Stimulated activated CD8-positive, alpha-beta memory T cell treated with anti-CD3 and anti-CD28 coated beads, Interleukin-2, amount 100 ng/mL, for 1 hour (primary cell): ENCODE results near the gene NFIA.
A peak's percentile ranks its signal among the peaks of the same experiment; 100 is the strongest.
"Not testable (repeated sequence)": the region's sequence is repeated elsewhere in the genome, so short reads cannot be mapped to it uniquely, and the experiment has no call there.

Experiments used
- DNase-seq, 2 donors: peaks; one replicate each; pipeline ENCODE4 v3.0.0-alpha.2; 2020; ENCODE audit warnings: low read depth in 2 of 2

Gene NFIA

GRCh38 chr1:61058483-61059245 is 23.7 kb upstream of the NFIA start:
- DNase-seq: no peak

DNA sequence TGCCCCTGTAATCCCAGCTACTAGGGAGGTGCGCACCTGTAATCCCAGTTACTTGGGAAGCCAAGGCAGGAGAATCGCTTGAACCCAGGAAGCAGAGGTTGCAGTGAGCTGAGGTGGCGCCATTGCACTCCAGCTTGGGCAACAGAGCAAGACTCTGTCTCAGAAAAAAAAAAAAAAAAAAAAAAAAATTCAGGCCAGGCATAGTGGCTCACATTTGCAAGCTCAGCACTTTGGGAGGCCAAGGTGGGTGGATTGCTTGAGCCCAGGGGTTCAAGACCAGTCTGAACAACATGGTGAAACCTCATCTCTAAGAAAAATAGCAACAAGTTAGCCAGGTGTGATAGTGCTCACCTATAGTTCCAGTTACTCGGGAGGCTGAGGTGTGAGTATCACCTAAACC is 20.8 kb upstream of the NFIA start:
- not testable (repeated sequence) for DNase-seq

DNA sequence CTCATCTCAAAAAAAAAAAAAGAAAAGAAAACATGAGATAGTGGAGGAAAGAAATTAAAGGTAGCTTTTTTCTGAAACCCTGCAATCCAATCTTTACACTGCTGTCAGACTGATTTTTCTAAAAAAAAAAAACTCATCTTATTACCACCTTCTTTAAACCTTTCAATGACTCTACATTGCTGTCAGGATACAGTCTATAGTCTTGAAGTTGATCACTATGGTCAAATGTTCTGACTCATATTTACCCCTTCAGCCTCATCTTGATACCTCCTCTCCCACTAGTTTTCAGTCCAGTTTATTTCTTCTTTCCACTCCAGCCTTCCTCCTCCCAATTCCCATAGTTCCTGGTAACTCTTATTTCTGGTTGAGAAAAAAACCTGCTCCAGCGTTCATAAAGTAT is 17.7 kb upstream of the NFIA start:
- no peak for DNase-seq

DNA sequence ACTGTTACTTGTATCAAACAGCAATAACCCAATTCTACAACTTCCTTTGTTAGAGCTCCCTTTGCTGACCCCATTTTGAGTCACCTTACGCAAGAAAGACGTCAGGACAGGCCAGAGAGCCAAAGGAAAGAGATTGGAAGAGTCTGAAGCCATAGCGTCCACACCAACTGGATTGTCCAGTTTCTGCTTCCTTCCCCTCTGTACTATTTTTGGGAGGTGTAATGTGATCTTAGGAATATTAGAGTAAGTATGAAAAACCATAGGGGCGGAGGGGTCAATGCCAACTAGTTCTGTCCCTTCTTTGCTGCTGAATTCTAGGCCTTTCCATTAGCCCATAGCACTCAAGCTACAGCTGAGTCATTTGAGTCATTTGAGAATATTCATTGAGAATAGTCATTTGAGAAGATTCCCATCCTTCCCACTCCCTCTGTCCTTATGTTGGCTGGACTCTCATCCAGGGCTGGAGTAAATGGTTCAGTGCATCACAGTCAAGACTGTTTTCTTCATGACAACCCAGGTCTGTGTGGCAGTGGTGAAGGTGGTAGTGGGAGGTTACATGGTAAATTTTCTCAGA is 14.8 kb upstream of the NFIA start:
- DNase-seq: no peak

DNA sequence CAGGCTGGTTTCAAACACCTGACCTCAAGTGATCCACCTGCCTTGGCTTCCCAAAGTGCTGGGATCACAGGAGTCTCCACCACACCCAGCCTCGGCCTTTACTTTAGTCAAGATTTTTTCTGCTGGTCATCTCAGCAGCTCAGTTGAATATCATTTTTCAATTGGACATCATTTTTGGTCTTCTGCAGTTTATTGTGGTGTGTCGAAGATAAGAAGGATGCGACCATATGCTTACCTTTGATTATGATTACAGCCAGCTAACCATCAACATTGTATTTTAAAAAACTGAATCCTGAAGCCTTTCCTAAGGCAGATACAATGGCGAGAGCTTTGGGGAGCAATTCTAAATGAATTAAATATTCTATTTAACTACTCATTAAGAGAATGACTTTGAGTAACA is 12.3 kb upstream of the NFIA start:
- no peak for DNase-seq

- no peak for DNase-seq
These were observed 10.9 kb upstream of the NFIA start for GRCh38 chr1:61071205-61072130.

DNA sequence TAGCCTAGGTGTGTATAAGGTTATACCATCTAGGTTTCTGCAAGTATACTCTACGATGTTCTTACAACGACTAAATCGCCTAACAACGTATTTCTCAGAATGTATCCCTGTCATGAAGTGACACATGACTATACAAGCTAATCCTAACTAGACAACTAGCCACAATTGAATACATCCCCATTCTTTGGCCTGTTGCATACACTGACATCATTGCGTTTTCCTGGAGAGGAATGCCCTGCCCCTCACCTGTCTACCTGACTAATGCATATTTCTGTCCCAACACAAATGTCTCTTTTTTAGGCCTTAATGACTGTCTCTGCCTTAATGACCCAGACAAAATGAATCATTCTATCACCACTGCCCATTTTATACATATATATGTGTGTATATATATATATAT is 8.5 kb upstream of the NFIA start:
- DNase-seq: no peak

GRCh38 chr1:61075833-61076232 is 6.5 kb upstream of the NFIA start:
- not testable (repeated sequence) for DNase-seq

GRCh38 chr1:61076728-61077675 is 5.4 kb upstream of the NFIA start:
- DNase-seq: peak; percentile 66 to 67

DNA sequence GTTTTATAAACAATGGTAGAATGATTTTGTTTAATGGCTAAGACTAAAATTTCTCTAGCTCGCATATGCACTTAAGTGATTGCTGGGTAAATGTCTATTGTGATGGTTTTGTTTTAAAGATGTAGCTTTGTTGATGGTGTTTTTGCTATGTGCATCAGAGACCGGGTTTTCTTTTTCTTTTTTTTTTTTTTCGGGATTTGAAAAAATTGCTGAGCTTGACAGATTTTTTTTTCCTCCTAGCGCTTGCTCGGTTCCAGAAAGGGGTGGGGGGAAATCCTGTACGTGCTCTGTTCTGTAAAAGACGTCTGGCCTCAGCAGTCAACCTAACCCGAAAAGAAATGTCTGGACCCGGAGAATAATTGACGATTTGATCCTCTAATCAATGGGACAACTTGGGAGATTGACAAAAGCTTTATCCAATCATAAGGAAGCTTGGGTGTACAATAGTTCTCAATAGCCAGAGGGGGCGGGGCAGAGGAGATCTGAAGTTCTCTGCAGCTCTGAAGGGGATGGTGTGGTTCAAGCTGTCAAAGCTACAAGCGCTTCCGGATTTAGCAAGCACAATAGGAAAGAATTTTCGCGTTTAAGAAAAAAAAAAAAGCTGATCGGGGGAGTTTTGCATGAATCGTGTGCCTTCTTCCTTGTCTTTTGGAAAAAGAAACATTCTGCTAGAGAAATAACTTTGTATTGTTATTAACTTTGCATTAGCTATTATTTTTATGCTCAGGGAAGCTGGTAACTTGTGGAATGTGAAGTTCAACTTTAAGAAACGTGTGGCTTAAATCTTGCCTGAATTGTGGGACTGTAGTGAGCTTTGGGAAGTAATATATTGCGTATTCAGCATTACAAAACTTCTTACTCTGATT is 4.5 kb upstream of the NFIA start:
- DNase-seq: peak; percentile 76 to 83

DNA sequence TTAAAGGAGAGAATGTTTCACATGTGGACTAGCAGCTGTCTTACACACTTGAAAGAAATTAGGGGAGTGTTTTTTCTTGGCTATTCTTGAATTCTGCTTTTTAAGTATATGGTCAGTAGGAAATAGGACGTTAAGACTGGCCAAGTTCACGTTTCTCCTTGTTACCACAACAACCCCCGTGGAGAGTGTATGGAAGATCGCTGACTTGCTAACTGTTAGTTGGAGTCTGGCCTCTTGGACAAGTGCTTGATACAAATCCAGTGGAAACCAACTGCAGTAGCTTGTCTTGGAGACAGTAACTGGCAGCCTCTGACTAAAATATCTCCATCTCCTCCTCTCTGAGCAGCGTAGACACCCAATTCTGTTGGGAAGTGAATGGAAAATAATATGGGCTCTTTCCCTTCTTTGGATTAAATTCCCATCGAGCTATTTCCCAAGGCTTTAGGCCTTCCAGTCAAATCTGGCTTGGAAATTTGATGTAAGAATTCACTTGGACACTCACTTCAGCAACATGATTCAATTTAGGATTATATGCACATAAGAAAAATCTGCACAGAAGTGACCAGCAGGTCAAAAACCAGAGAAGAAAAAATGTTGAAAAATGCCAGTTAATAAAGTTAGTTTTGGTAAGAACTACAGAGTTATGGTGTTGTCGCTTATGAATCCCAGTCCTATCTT is 3.6 kb upstream of the NFIA start:
- no peak for DNase-seq

- DNase-seq: no peak
These were observed 3.0 kb upstream of the NFIA start for GRCh38 chr1:61079296-61079897.

GRCh38 chr1:61079898-61080336 is 2.4 kb upstream of the NFIA start:
- DNase-seq: no peak

DNA sequence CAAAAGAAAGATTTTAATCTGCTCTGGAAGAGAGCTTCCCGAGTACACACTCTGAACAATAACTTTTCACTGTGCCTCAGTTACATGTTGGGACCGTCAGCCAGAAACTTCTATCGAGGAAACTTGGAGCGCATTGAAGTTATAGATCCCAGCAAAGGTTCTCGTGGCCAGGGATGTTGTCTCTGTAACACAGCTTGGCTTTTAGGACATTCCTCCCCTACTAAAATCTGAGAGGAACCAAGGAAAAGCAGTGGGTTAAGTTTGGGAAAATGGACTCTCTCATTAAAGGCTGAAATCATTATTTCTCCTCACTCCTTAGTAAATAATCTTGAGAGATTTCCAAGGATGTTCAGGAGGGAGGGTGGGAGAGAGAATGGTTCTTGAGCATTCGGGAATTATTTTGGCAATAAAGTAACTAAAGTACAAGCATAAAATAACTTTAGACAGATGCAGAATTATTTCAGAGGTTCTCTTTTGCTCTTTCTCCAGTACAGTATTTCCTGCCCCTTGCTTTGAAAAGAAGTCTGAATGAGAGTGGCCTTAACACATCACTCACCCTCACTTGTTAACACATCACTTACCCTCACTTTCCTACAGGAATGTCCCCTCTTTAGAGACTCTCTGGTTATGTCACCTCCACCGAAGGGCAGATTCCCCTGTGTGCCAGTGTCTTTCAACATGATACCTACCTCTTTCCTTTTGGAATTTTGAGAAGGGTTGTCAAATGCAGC is 1.8 kb upstream of the NFIA start:
- DNase-seq: no peak

- no peak for DNase-seq
These were observed 1.1 kb upstream of the NFIA start for GRCh38 chr1:61081144-61081685.

DNA sequence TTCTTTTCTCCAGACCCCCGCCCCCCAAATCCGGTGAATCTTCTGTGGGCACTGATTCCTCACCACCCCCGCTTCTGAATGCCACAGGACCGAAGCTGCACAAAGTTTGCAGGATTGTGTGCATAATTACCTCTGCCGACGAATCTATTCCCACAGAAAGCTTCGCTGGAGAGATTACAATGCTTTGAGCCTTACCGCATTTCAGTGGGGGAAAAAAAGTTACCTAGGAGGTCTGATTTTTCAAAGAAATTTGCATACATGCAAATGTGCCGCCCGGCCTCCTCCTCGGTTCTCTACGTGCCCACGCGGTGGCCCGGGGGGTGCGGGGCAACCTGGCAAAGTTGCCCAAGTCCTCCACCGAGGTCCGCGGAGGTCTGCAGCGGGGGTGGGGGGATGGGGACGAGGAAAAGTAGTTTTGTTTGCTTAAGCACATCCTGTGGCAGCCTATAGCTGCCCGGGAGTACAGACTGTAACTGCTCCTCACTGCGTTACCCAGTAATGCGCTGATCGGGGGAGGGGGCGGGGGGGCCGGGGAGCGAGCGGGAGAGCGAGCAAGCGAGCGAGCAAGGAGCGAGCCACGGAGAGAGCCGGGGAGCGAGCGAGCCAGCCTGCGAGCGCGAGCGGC is 563 bp upstream of the NFIA start:
- DNase-seq: no peak

GRCh38 chr1:61083013-61083806 is 849 bp downstream of the NFIA start:
- no peak for DNase-seq
